Loucy (cell line): ENCODE data around the gene KNDC1.

ENCODE experiments used
- CTCF ChIP-seq: fragments of 200-600 bp; sonication (generic); conservative IDR thresholded peaks from 2 replicates; pipeline ENCODE4 v1.5.1; 2014; ENCODE audit warnings: mild to moderate bottlenecking, antibody characterized with exemption, low read length
- EZH2phosphoT487 ChIP-seq: fragments of 200-600 bp; IDR thresholded peaks from 2 replicates; pipeline ENCODE4 v1.6.1; 2018; ENCODE audit warnings: antibody characterized with exemption, mild to moderate bottlenecking, moderate library complexity, borderline replicate concordance

- no peak for TF ChIP-seq EZH2phosphoT487
- TF ChIP-seq CTCF: no peak
Measured at GRCh38 chr10:133210398-133211140, 50.5 kb downstream of the KNDC1 start.
